Fibroblast of the aortic adventitia (primary cell): ENCODE data around the gene HACD1. TPM values are rescaled to one million over a fixed set of nuclear protein-coding genes. Genes with fewer than 3 reads are reported as not detected.

Source experiments
- DNase-seq: peaks from one replicate; pipeline ENCODE4 v3.0.0-alpha.2; 2010; ENCODE audit warnings: low read depth
- H3K4me3 ChIP-seq: 2 replicates; pipeline ENCODE4 v1.5.1; 2011; ENCODE audit warnings: low read depth, mild to moderate bottlenecking, control low read depth, low read length, moderate library complexity
- CTCF ChIP-seq: IDR thresholded peaks from 2 replicates; pipeline ENCODE4 v1.5.1; 2011; ENCODE audit warnings: mild to moderate bottlenecking, low read length, control low read depth, inconsistent platforms; ENCODE audit not compliant: insufficient read depth
- total RNA-seq: library from RNA; depleted of rRNA; stranded (reverse); fragments of >200 nt; gene quantifications from 2 replicates; pipeline ENCODE4 v1.2.3, GENCODE V29; 2012; ENCODE audit warnings: low replicate concordance

Gene HACD1
- 7.0 and 18.4 TPM in 2 replicates for total RNA-seq

GRCh38 chr10:17617031-17617911, at the start of gene HACD1:
HACD1 (minus strand) TSS chr10:17617374; CDS start chr10:17617339, 35 bp downstream.
- peak within 1 kb of the TSS; percentile 80 for H3K4me3 ChIP-seq
- no peak for TF ChIP-seq CTCF
- DNase-seq, result peak; percentile 67

GRCh38 chr10:17665747-17666146, 48.6 kb upstream of the HACD1 start:
- DNase-seq, result peak; percentile 97
- H3K4me3 ChIP-seq, result no peak overlapping the region

GRCh38 chr10:17663450-17663849, 46.3 kb upstream of the HACD1 start:
- no peak for TF ChIP-seq CTCF
- H3K4me3 ChIP-seq, result no peak overlapping the region
- no peak for DNase-seq

More at GRCh38 chr10:17665747-17666146, 48.6 kb upstream of the HACD1 start:
- TF ChIP-seq CTCF, result no peak

GRCh38 chr10:17662193-17663138, 45.3 kb upstream of the HACD1 start:
- no peak for DNase-seq
- no peak overlapping the region for H3K4me3 ChIP-seq
- no peak for TF ChIP-seq CTCF

GRCh38 chr10:17661510-17661909, 44.3 kb upstream of the HACD1 start:
- no peak for TF ChIP-seq CTCF
- H3K4me3 ChIP-seq, result no peak overlapping the region
- DNase-seq, result no peak

- no peak for TF ChIP-seq CTCF
- peak; percentile 36 for DNase-seq
- no peak overlapping the region for H3K4me3 ChIP-seq
Observed at GRCh38 chr10:17660921-17661320, 43.7 kb upstream of the HACD1 start.
